VCaP (cell line): ENCODE results near the gene ASIC4.

Source experiments
- H3K27ac ChIP-seq: fragments of 450-650 bp; 2 replicates; pipeline ENCODE4 v1.5.1; 2017
- CTCF ChIP-seq: fragments of 450-650 bp; conservative IDR thresholded peaks from 2 replicates; pipeline ENCODE4 v1.5.1; 2017; ENCODE audit warnings: mild to moderate bottlenecking, moderate library complexity

The ASIC4 gene

GRCh38 chr2:219542931-219543595 lies 28.8 kb downstream of the ASIC4 start:
- peak overlapping the region; percentile 92 for H3K27ac ChIP-seq
- 0 out of 2 replicates have a peak, but pooled peaks have one; percentile 9 for TF ChIP-seq CTCF

GRCh38 chr2:219543596-219544358 lies 29.5 kb downstream of the ASIC4 start, which contains the start of the genes CHPF and TMEM198:
TSS of gene CHPF (minus strand) at chr2:219543809. CDS start at chr2:219543538, 271 bp downstream.
TSS of gene TMEM198 (plus strand) at chr2:219544028. CDS start at chr2:219544728, 700 bp downstream.
- no peak for TF ChIP-seq CTCF
- peak within 1 kb of the TSS; percentile 92 for H3K27ac ChIP-seq

GRCh38 chr2:219544567-219544966 lies 30.3 kb downstream of the ASIC4 start:
- TF ChIP-seq CTCF = no peak
- H3K27ac ChIP-seq = peak overlapping the region; percentile 92

GRCh38 chr2:219545295-219545942 lies 31.1 kb downstream of the ASIC4 start:
- no peak for TF ChIP-seq CTCF
- no peak overlapping the region for H3K27ac ChIP-seq

GRCh38 chr2:219545943-219546352 lies 31.7 kb downstream of the ASIC4 start:
- TF ChIP-seq CTCF = no peak
- no peak overlapping the region for H3K27ac ChIP-seq

- H3K27ac ChIP-seq = no peak overlapping the region
- no peak for TF ChIP-seq CTCF
Measured at GRCh38 chr2:219547621-219548020, 33.3 kb downstream of the ASIC4 start.

- H3K27ac ChIP-seq = no peak overlapping the region
- TF ChIP-seq CTCF = no peak
Measured at GRCh38 chr2:219548990-219549389, 34.7 kb downstream of the ASIC4 start.
